ENCODE data around the gene TRIM33.

- TF ChIP-seq, protein P1, sequence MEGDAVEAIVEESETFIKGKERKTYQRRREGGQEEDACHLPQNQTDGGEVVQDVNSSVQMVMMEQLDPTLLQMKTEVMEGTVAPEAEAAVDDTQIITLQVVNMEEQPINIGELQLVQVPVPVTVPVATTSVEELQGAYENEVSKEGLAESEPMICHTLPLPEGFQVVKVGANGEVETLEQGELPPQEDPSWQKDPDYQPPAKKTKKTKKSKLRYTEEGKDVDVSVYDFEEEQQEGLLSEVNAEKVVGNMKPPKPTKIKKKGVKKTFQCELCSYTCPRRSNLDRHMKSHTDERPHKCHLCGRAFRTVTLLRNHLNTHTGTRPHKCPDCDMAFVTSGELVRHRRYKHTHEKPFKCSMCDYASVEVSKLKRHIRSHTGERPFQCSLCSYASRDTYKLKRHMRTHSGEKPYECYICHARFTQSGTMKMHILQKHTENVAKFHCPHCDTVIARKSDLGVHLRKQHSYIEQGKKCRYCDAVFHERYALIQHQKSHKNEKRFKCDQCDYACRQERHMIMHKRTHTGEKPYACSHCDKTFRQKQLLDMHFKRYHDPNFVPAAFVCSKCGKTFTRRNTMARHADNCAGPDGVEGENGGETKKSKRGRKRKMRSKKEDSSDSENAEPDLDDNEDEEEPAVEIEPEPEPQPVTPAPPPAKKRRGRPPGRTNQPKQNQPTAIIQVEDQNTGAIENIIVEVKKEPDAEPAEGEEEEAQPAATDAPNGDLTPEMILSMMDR (conservative IDR thresholded peaks at IDR 0.05), result no peak
- no peak for TF ChIP-seq ZFX (IDR thresholded peaks at IDR 0.05)
These were observed 2.6 kb downstream of the TRIM33 start for GRCh38 chr1:114508386-114508898.
